PC-9 (cell line): ENCODE data around the gene MVB12B. TPM values are rescaled to one million over a fixed set of nuclear protein-coding genes. Genes with fewer than 3 reads are reported as not detected.
"Not testable (repeated sequence)": the region's sequence is repeated elsewhere in the genome, so short reads cannot be mapped to it uniquely, and the experiment has no call there.

Experiments
- BruUV-seq: library from RNA; stranded (reverse); fragments of 400-500 nt; replicated peaks from 2 replicates; lab custom pipeline; 2021; lab: Mats Ljungman, UMichigan
- CTCF ChIA-PET: fragments of 300-600 bp; sonication (Branson Sonifier 250); formaldehyde crosslinking; loops from one replicate; lab custom pipeline; 2022; ENCODE audit warnings: antibody characterized with exemption; lab: Charles Lee
- POLR2A ChIA-PET: fragments of 300-600 bp; sonication (Branson Sonifier 250); formaldehyde crosslinking; loops from one replicate; lab custom pipeline; 2022; ENCODE audit warnings: antibody characterized with exemption; ENCODE audit not compliant: unreplicated experiment; lab: Charles Lee
- DNase-seq, 2 experiments: peaks; one replicate each; pipeline versions ENCODE4 v3.0.0 to v3.0.0-alpha.2; 2015 to 2022; ENCODE audit warnings: mixed read lengths in 1 of 2
- H2AFZ ChIP-seq: fragments of 200-600 bp; sonication (generic); 2 replicates; pipeline ENCODE4 v1.8.1; 2017; ENCODE audit warnings: antibody characterized with exemption
- H3F3A ChIP-seq: fragments of 200-600 bp; sonication (generic); 2 replicates; pipeline ENCODE4 v1.8.1; 2017; ENCODE audit warnings: antibody characterized with exemption, mild to moderate bottlenecking, low read depth; ENCODE audit not compliant: insufficient read depth
- H3K27ac ChIP-seq: fragments of 200-600 bp; sonication (generic); 2 replicates; pipeline ENCODE4 v1.6.1; 2016; ENCODE audit warnings: mixed run types
- H3K27me3 ChIP-seq: fragments of 200-600 bp; sonication (generic); 2 replicates; pipeline ENCODE4 v1.6.1; 2016; ENCODE audit warnings: low read depth, mixed run types; ENCODE audit not compliant: insufficient read depth
- H3K36me3 ChIP-seq: fragments of 200-600 bp; sonication (generic); 2 replicates; pipeline ENCODE4 v1.6.1; 2016; ENCODE audit warnings: low read depth, mixed run types
- H3K4me1 ChIP-seq: fragments of 200-600 bp; sonication (generic); replicated peaks from 2 replicates; pipeline ENCODE4 v1.6.1; 2016; ENCODE audit warnings: mixed run types; ENCODE audit not compliant: insufficient read depth
- H3K4me2 ChIP-seq: fragments of 200-600 bp; sonication (generic); 2 replicates; pipeline ENCODE4 v1.6.1; 2017; ENCODE audit warnings: mixed run types
- H3K4me3 ChIP-seq: fragments of 200-600 bp; sonication (generic); 2 replicates; pipeline ENCODE4 v1.6.1; 2016; ENCODE audit warnings: mixed run types
- H3K79me2 ChIP-seq: fragments of 200-600 bp; sonication (generic); 2 replicates; pipeline ENCODE4 v1.6.1; 2017; ENCODE audit warnings: low read depth, mixed run types
- H3K9me2 ChIP-seq: fragments of 200-600 bp; sonication (generic); 2 replicates; pipeline ENCODE4 v1.8.1; 2017; ENCODE audit warnings: mild to moderate bottlenecking; ENCODE audit not compliant: insufficient read depth
- H3K9me3 ChIP-seq: fragments of 200-600 bp; sonication (generic); 2 replicates; pipeline ENCODE4 v1.8.1; 2016; ENCODE audit warnings: low read depth; ENCODE audit not compliant: insufficient read depth
- H4K20me1 ChIP-seq: fragments of 200-600 bp; sonication (generic); 2 replicates; pipeline ENCODE4 v1.8.1; 2017; ENCODE audit not compliant: insufficient read depth
- CTCF ChIP-seq: fragments of 200-600 bp; sonication (generic); conservative IDR thresholded peaks from 2 replicates; pipeline ENCODE4 v1.6.1; 2017; ENCODE audit warnings: mixed run types, antibody characterized with exemption, mild to moderate bottlenecking, moderate library complexity
- EZH2 ChIP-seq: fragments of 200-600 bp; sonication (generic); IDR thresholded peaks from 2 replicates; pipeline ENCODE4 v1.8.0; 2017; ENCODE audit warnings: antibody characterized with exemption, low read depth
- intact Hi-C: fragments of 100-400 bp; cut with micrococcal nuclease; formaldehyde crosslinking; loops from one replicate; pipeline ENCODE4 v1.10.0; 2022; ENCODE audit not compliant: unreplicated experiment
- total RNA-seq: library from RNA; stranded (reverse); gene quantifications from 2 replicates; pipeline ENCODE4 v1.2.3, GENCODE V29; 2021

MVB12B gene
- total RNA-seq, 1 experiment from 2014 or later = 8.8 TPM

- BruUV-seq = no TSS peak
- no peak overlapping the region for H3K27ac ChIP-seq
- POLR2A ChIA-PET = interaction anchor here (0.7 kb wide), 1 partner anchor 1003 kb away, joined by 6 read pairs; no protein-coding TSS in a partner anchor
Observed at GRCh38 chr9:126474206-126474765, 147.7 kb downstream of the MVB12B start.

GRCh38 chr9:126474786-126475485 is 148.3 kb downstream of the MVB12B start:
- peak; percentile 38 to 56 for DNase-seq
- H3K9me2 ChIP-seq = no peaks in the 10 kb centered on the region
- TF ChIP-seq EZH2 = no peak
- no peak for TF ChIP-seq CTCF
- no peaks in the 10 kb centered on the region for H3K36me3 ChIP-seq
- ChIA-PET POLR2A (interaction anchor here (0.7 kb wide), 1 partner anchor 1003 kb away, joined by 6 read pairs; no protein-coding TSS in a partner anchor), CTCF (no interaction called here)
- no peaks in the 10 kb centered on the region for H4K20me1 ChIP-seq
- no peak overlapping the region for H3K27ac ChIP-seq
- intact Hi-C loops = no loop called here
- BruUV-seq = no TSS peak
- no peaks in the 10 kb centered on the region for H3K79me2 ChIP-seq
- H2AFZ ChIP-seq = no peak overlapping the region
- H3K4me2 ChIP-seq = peak overlapping the region; percentile 48
- H3K9me3 ChIP-seq = no peaks in the 10 kb centered on the region
- H3K4me1 ChIP-seq = peaks cover 10% of the 10 kb centered on the region
- H3F3A ChIP-seq = peaks cover 5% of the 10 kb centered on the region; the same call in 1 of the 2 replicates
- no peaks in the 10 kb centered on the region for H3K27me3 ChIP-seq
- no peak overlapping the region for H3K4me3 ChIP-seq

More at GRCh38 chr9:126474206-126474765, 147.7 kb downstream of the MVB12B start:
- Histone ChIP-seq H3K4me3 (no peak overlapping the region), H3K79me2 (no peaks in the 10 kb centered on the region), H3K36me3 (no peaks in the 10 kb centered on the region), H4K20me1 (no peaks in the 10 kb centered on the region), H3K9me3 (no peaks in the 10 kb centered on the region), H3K9me2 (no peaks in the 10 kb centered on the region), H2AFZ (no peak overlapping the region), H3K4me1 (peaks cover 10% of the 10 kb centered on the region), H3K27me3 (no peaks in the 10 kb centered on the region), H3K4me2 (peak overlapping the region; percentile 2; the same call in 1 of the 2 replicates), H3F3A (peaks cover 5% of the 10 kb centered on the region; the same call in 1 of the 2 replicates)
- TF ChIP-seq EZH2 (no peak), CTCF (no peak)
- intact Hi-C loops = no loop called here
- CTCF ChIA-PET = no interaction called here
- DNase-seq = no peak

- H3K27ac ChIP-seq = no peak overlapping the region
- H3K36me3 ChIP-seq = no peaks in the 10 kb centered on the region
- H3K4me3 ChIP-seq = no peak overlapping the region
- intact Hi-C loops = no loop called here
- no peak overlapping the region for H3K4me2 ChIP-seq
- H3K4me1 ChIP-seq = peaks cover 10% of the 10 kb centered on the region
- no peaks in the 10 kb centered on the region for H3K27me3 ChIP-seq
- peaks cover 5% of the 10 kb centered on the region; the same call in 1 of the 2 replicates for H3F3A ChIP-seq
- no peak overlapping the region for H2AFZ ChIP-seq
- no peaks in the 10 kb centered on the region for H3K9me3 ChIP-seq
- no peaks in the 10 kb centered on the region for H3K9me2 ChIP-seq
- CTCF ChIA-PET = no interaction called here
- H4K20me1 ChIP-seq = no peaks in the 10 kb centered on the region
- DNase-seq = no peak
- TF ChIP-seq EZH2 (no peak), CTCF (no peak)
- POLR2A ChIA-PET = no interaction called here
- no peaks in the 10 kb centered on the region for H3K79me2 ChIP-seq
- BruUV-seq = no TSS peak
Observed at GRCh38 chr9:126475933-126476555, 149.4 kb downstream of the MVB12B start.

GRCh38 chr9:126477432-126477831 is 150.8 kb downstream of the MVB12B start:
- POLR2A ChIA-PET, H3K36me3 ChIP-seq, H3K4me1 ChIP-seq, H3K9me3 ChIP-seq, H3K27ac ChIP-seq, DNase-seq, H2AFZ ChIP-seq, H3K4me2 ChIP-seq, H3K79me2 ChIP-seq, BruUV-seq, H3F3A ChIP-seq, H3K9me2 ChIP-seq, H3K4me3 ChIP-seq, H3K27me3 ChIP-seq, H4K20me1 ChIP-seq, intact Hi-C loops: not testable (repeated sequence)
- CTCF ChIA-PET = interaction anchor here (0.7 kb wide), 1 partner anchor 82 kb away, joined by 3 read pairs; no protein-coding TSS in a partner anchor
